K562 (cell line): ENCODE results near the gene ERBB4. TPM values are rescaled to one million over a fixed set of nuclear protein-coding genes. Genes with fewer than 3 reads are reported as not detected.

Source experiments
- ATAC-seq: fragments of 200-7000 bp; cut with Tn5 transposase; 3 replicates; pipeline ENCODE4 v1.9.1; 2020; ENCODE audit warnings: moderate library complexity
- BruUV-seq: library from RNA; stranded (reverse); fragments of 400-500 nt; replicated peaks from 2 replicates; lab custom pipeline; 2021; lab: Mats Ljungman, UMichigan
- CTCF ChIA-PET: fragments of 300-600 bp; formaldehyde crosslinking; extraction: SDS; loops from one replicate; lab custom pipeline; 2021; ENCODE audit warnings: low intra/inter-chr PET ratio; lab: Yijun Ruan, JAX
- POLR2A ChIA-PET: fragments of 300-600, 350-650 bp; sonication (Branson Sonifier 250); formaldehyde crosslinking; extraction: SDS; loops from one replicate; lab custom pipeline; 2021; ENCODE audit warnings: antibody characterized with exemption, inconsistent platforms; lab: Yijun Ruan, JAX
- DNase-seq, 4 experiments: peaks; one replicate each; pipeline versions ENCODE4 v3.0.0 to v3.0.0-alpha.2; 2011 to 2018; ENCODE audit warnings: low spot score in 3 of 4, mixed read lengths in 3 of 4; ENCODE audit errors: extremely low read depth in 1 of 4
- FAIRE-seq: peaks from 2 replicates; lab custom pipeline; 2011; peaks lifted over from hg19 to GRCh38; lab: Jason Lieb, UNC
- H2AFZ ChIP-seq: 2 replicates; pipeline ENCODE4 v1.6.0; 2011; ENCODE audit warnings: low read depth, low read length, control low read depth, inconsistent platforms
- H3K27ac ChIP-seq: fragments of 200-600 bp; 3 replicates; pipeline ENCODE4 v1.8.0; 2011; ENCODE audit warnings: low read depth, mild to moderate bottlenecking, control low read depth, inconsistent platforms, low read length, moderate library complexity, mixed read lengths; ENCODE audit errors: extremely low read depth
- H3K27me3 ChIP-seq, 2 experiments: fragments of 300-600 bp in 1 of 2; 2 replicates in 1 of 2; 3 replicates in 1 of 2; pipeline versions ENCODE4 v1.6.0 to v1.8.0; 2011; ENCODE audit warnings: inconsistent platforms in 2 of 2, low read length in 2 of 2, mild to moderate bottlenecking in 1 of 2, mixed read lengths in 1 of 2, moderate library complexity in 1 of 2; ENCODE audit not compliant: control insufficient read depth in 2 of 2, insufficient read depth in 2 of 2
- H3K36me3 ChIP-seq: fragments of 300-600 bp; 3 replicates; pipeline ENCODE4 v1.8.0; 2011; ENCODE audit warnings: mild to moderate bottlenecking, low read length, inconsistent platforms; ENCODE audit not compliant: control insufficient read depth, insufficient read depth
- H3K4me1 ChIP-seq, 2 experiments: fragments of 200-600 bp in 1 of 2; replicated peaks in 1 of 2; 2 replicates in 1 of 2; 3 replicates in 1 of 2; pipeline versions ENCODE4 v1.5.1 to v1.8.0; 2011; ENCODE audit warnings: inconsistent platforms in 2 of 2, low read length in 2 of 2, mild to moderate bottlenecking in 1 of 2, mixed read lengths in 1 of 2, moderate library complexity in 1 of 2; ENCODE audit not compliant: control insufficient read depth in 2 of 2, insufficient read depth in 2 of 2
- H3K4me2 ChIP-seq: 2 replicates; pipeline ENCODE4 v1.6.1; 2011; ENCODE audit warnings: low read length, control low read depth, inconsistent platforms, mixed read lengths; ENCODE audit not compliant: insufficient read depth
- H3K4me3 ChIP-seq: fragments of 200-600 bp; sonication (generic), shearing (Covaris generic); 2 replicates; pipeline ENCODE4 v1.5.1; 2016; ENCODE audit warnings: control low read depth, inconsistent platforms
- H3K79me2 ChIP-seq: fragments of 200-600 bp; 3 replicates; pipeline ENCODE4 v1.8.0; 2011; ENCODE audit warnings: low read length, inconsistent platforms; ENCODE audit not compliant: control insufficient read depth, insufficient read depth
- H3K9ac ChIP-seq, 2 experiments: 2 replicates each; pipeline versions ENCODE4 v1.6.0 to v1.6.1; 2011; ENCODE audit warnings: low read depth in 2 of 2, low read length in 2 of 2, control low read depth in 1 of 2, inconsistent platforms in 1 of 2, mild to moderate bottlenecking in 1 of 2, mixed read lengths in 1 of 2; ENCODE audit not compliant: insufficient read depth in 1 of 2
- H3K9me1 ChIP-seq: one replicate; pipeline ENCODE4 v1.6.0; 2011; ENCODE audit warnings: inconsistent platforms, mild to moderate bottlenecking, low read length, moderate library complexity; ENCODE audit not compliant: control insufficient read depth, insufficient read depth
- H3K9me3 ChIP-seq: replicated peaks from 2 replicates; pipeline ENCODE4 v1.5.1; 2011; ENCODE audit warnings: low read depth, low read length, inconsistent platforms; ENCODE audit not compliant: control insufficient read depth, insufficient read depth
- H4K20me1 ChIP-seq: replicated peaks from 2 replicates; pipeline ENCODE4 v1.6.1; 2011; ENCODE audit warnings: low read length, inconsistent platforms, mixed read lengths; ENCODE audit not compliant: control insufficient read depth, insufficient read depth
- ERF ChIP-seq: fragments of 450-650 bp; formaldehyde crosslinking; IDR thresholded peaks from 2 replicates; pipeline ENCODE4 v1.4.0; 2020; ENCODE audit warnings: mild to moderate bottlenecking, mixed read lengths
- SUPT5H ChIP-seq: fragments of 450-650 bp; IDR thresholded peaks from 2 replicates; pipeline ENCODE4 v1.6.1; 2016
- ZC3H4 ChIP-seq: sonication (generic); formaldehyde crosslinking; IDR thresholded peaks from 2 replicates; pipeline ENCODE4 v1.9.0; 2021; ENCODE audit warnings: missing genetic modification reagents, borderline replicate concordance
- ZNF589 ChIP-seq: fragments of 200-800 bp; sonication (Bioruptor generic); IDR thresholded peaks from 2 replicates; pipeline ENCODE4 v1.6.1; 2016; ENCODE audit warnings: low read depth, missing genetic modification characterization, missing compliant biosample characterization
- ZNF644 ChIP-seq: fragments of 200-800 bp; sonication (Bioruptor generic); IDR thresholded peaks from 2 replicates; pipeline ENCODE4 v1.6.1; 2016; ENCODE audit warnings: low read depth, missing genetic modification characterization, missing compliant biosample characterization
- WGBS: fragments of 100-300 bp; shearing (Covaris generic); methylation state at CpG from one replicate; pipeline ENCODE4 v1.1.6; 2016; ENCODE audit warnings: low coverage, mixed read lengths; ENCODE audit not compliant: insufficient coverage; ENCODE audit errors: missing lambda C conversion rate; 5-methylcytosine and 5-hydroxymethylcytosine counted together
- in situ Hi-C: fragments of 300-500 bp; cut with MboI; formaldehyde crosslinking; loops from 4 replicates; pipeline ENCODE4 v1.15.0; 2018; ENCODE audit warnings: inconsistent platforms, mixed read lengths
- intact Hi-C: fragments of 100-400 bp; cut with micrococcal nuclease; formaldehyde crosslinking; loops from 2 replicates; pipeline ENCODE4 v1.14.2; 2022
- polyA plus RNA-seq, 8 experiments: library from polyadenylated mRNA; depleted of rRNA in 4 of 8; stranded (reverse) in 5 of 8; unstranded in 3 of 8; fragments of >200 nt; fragmentation: Nextera tagmentation in 2 of 8; fragmentation: Illumina TruSeq in 1 of 8; extraction: Ambion mirVana in 2 of 8; extraction: Trizol in 1 of 8; gene quantifications; 2 replicates each; pipeline versions ENCODE4 v1.2.1 to v1.2.3, GENCODE V29; 2011 to 2014; ENCODE audit warnings: inconsistent platforms in 1 of 8, missing spikeins in 1 of 8
- total RNA-seq, 7 experiments: library from RNA; depleted of rRNA in 6 of 7; stranded (reverse); fragments of >200 nt in 6 of 7; fragmentation: Illumina TruSeq in 2 of 7; extraction: Trizol in 2 of 7; gene quantifications; 2 replicates each; pipeline versions ENCODE4 v1.2.1 to v1.2.3, GENCODE V29; 2011 to 2021; ENCODE audit warnings: low replicate concordance in 1 of 7

ERBB4 gene
- total and polyA plus RNA-seq, 9 of the 15 experiments (the other 6 are each of a cell fraction or from before 2014, with no cell fraction given) = not detected

DNA sequence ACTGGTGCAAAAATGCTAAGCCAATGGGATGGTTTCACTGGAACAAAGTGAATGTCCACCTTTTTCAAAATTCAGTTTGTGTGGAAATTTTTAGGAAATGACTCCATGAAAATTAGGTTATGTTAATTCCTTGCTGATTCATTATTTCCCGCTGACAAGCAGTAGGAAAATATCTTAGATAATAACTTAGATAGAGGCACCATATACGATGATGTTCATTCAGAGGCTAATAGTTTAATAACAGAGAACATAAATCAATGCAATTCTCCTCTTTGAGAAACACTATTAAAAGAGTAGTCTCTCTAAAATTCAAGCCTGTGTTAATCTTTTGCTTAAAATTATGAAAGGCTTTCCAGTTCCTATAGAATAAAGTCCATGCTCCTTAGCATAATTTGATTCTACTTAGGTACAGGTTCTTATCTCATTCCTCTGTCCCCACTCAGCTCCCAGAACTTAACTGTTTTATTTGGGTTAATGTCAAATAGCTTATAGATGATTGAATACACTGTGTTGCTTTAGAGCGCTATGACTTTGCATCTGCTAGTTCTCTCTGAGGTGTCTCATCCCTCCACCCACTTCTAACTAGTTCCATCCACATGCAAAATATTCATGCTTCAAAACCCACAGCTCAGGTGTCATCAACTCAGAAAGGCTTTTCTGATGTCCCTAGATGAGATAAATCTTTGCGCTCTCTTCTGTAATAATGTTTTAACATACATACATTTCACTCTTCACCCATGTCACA is 503.6 kb downstream of the ERBB4 start:
- H3K79me2 ChIP-seq = no peaks in the 10 kb centered on the region
- ATAC-seq (no peak), DNase-seq (no peak), FAIRE-seq (no peak)
- no peak overlapping the region for H3K4me3 ChIP-seq
- CTCF ChIA-PET = no interaction called here
- no peaks in the 10 kb centered on the region for H3K9me3 ChIP-seq
- 2% methylated on average over 4 of the region's 4 CpGs for WGBS
- H4K20me1 ChIP-seq = no peaks in the 10 kb centered on the region
- H3K9me1 ChIP-seq = no peaks in the 10 kb centered on the region
- H2AFZ ChIP-seq = no peak overlapping the region
- no peak overlapping the region for H3K9ac ChIP-seq
- no peak overlapping the region for H3K4me2 ChIP-seq
- no peaks in the 10 kb centered on the region for H3K4me1 ChIP-seq
- BruUV-seq = no TSS peak
- intact Hi-C loops (no loop called here), in situ Hi-C loops (no loop called here)
- H3K27me3 ChIP-seq = no peaks in the 10 kb centered on the region
- TF ChIP-seq SUPT5H (no peak), ZNF589 (CRISPR knock-in tag) (no peak)
- H3K27ac ChIP-seq = no peak overlapping the region
- POLR2A ChIA-PET = no interaction called here
- H3K36me3 ChIP-seq = no peaks in the 10 kb centered on the region

DNA sequence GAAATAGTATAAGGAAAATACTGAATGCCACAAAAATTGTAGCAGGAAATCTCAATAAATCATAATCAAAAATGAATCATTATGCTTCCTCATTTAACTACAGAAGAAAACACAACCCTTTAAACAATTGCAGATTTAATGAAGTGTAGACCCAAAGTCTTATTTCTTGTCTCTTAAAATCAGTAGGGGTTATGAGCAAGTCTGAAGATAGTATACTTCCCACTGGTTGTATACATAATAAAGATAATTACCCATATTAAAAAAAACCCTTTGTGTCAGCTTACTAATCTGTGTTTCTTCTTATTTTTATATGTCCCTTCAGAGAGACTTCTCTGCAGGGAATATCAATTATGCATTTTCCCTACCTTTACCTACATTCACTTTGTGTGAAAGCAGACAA is 504.7 kb downstream of the ERBB4 start:
- Histone ChIP-seq H3K4me2 (no peak overlapping the region), H3K36me3 (no peaks in the 10 kb centered on the region), H3K79me2 (no peaks in the 10 kb centered on the region), H4K20me1 (no peaks in the 10 kb centered on the region), H3K4me1 (no peaks in the 10 kb centered on the region), H3K9ac (no peak overlapping the region), H3K4me3 (no peak overlapping the region), H3K27me3 (no peaks in the 10 kb centered on the region), H3K9me3 (no peaks in the 10 kb centered on the region), H3K27ac (no peak overlapping the region), H2AFZ (no peak overlapping the region), H3K9me1 (no peaks in the 10 kb centered on the region)
- ATAC-seq (no peak), FAIRE-seq (no peak), DNase-seq (no peak)
- no TSS peak for BruUV-seq
- CTCF ChIA-PET = no interaction called here
- POLR2A ChIA-PET = no interaction called here
- TF ChIP-seq ZC3H4 = no peak
- TF ChIP-seq ERF (CRISPR knock-in tag) = no peak
- no peak for TF ChIP-seq ZNF644 (tag)
- intact Hi-C loops = no loop called here
- in situ Hi-C loops = no loop called here
